Left colon (tissue), 2 donors: ENCODE measurements around the gene DGKZ. TPM values are rescaled to one million over a fixed set of nuclear protein-coding genes. Genes with fewer than 3 reads are reported as not detected.
"Not testable (repeated sequence)": the region's sequence is repeated elsewhere in the genome, so short reads cannot be mapped to it uniquely, and the experiment has no call there.

Experiments used
- ATAC-seq: fragments of 200-7000 bp; cut with Tn5 transposase; one replicate; pipeline ENCODE4 v1.9.1; 2020; ENCODE audit warnings: mild to moderate bottlenecking, moderate library complexity
- DNase-seq, 2 donors: peaks; one replicate each; pipeline ENCODE4 v3.0.0-alpha.2; 2020
- intact Hi-C, 2 donors: fragments of 100-400 bp; cut with DNase I in 1 of 2; cut with micrococcal nuclease in 1 of 2; formaldehyde crosslinking; loops; one replicate each; pipeline versions ENCODE4 v1.11.2 to v1.14.0; 2022; cut with DNase I, micrococcal nuclease
- total RNA-seq, 2 donors: library from RNA; stranded (reverse); fragmentation: NEBNext Ultra II Directional; extraction: Animal tissue kit (Norgen Biotek cat#: 25700); gene quantifications; one replicate each; pipeline ENCODE4 v1.2.1, GENCODE V29; 2021
- donor health status: DM: no; HTN: no; CAD: no.
- donor health status: DM: yes; HTN: yes; CAD: no.

The DGKZ gene
- total RNA-seq, 2 donors from 2014 or later: 44.9 to 47.9 TPM

DNA sequence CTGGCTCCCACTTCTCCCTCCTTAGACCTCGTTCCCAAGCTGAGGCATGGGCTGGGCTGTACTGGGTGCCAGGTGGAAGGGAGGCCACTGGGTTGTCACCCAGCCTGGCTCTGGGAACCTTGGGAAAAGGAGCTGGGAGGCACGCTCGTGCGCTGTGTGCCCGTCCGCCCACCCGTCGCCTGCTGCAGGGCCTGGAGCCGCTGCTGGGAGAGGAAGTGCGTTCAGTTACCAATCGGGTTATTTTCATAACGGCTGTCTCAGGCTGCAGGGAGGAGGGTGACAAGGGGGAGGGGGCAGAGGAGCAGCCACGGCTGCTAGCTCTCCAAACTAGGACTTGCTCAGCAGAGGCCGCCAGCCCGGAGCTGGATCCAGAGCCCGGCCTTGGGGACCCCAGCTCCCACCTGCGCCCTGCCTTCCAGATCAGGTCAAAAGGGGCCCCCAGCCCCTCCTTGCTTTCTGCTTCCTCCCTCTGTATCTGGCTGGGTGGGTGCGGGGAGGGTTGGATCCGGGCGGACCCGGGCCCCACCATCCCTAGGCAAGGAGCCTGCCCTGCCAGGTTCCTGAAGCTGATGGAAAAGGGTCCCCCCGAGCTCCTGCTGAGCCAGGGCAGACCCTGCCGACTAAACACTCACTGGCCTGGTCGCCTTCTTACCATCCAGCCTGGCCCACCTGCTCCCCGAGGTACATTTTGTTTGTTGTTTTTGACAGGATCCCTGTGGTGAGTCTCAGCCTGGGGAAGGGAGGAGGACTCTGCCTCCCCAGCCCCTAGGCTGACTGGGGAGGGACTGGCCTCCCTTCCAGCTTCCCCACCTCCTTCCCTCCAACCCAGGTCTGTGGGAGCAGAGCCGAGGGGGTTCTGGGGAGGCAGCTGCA, 14.3 kb downstream of the DGKZ start:
- peak in 1 of 2 donors; percentile 52 for DNase-seq
- peak; percentile 11 for ATAC-seq
- intact Hi-C loops: no loop called here

DNA sequence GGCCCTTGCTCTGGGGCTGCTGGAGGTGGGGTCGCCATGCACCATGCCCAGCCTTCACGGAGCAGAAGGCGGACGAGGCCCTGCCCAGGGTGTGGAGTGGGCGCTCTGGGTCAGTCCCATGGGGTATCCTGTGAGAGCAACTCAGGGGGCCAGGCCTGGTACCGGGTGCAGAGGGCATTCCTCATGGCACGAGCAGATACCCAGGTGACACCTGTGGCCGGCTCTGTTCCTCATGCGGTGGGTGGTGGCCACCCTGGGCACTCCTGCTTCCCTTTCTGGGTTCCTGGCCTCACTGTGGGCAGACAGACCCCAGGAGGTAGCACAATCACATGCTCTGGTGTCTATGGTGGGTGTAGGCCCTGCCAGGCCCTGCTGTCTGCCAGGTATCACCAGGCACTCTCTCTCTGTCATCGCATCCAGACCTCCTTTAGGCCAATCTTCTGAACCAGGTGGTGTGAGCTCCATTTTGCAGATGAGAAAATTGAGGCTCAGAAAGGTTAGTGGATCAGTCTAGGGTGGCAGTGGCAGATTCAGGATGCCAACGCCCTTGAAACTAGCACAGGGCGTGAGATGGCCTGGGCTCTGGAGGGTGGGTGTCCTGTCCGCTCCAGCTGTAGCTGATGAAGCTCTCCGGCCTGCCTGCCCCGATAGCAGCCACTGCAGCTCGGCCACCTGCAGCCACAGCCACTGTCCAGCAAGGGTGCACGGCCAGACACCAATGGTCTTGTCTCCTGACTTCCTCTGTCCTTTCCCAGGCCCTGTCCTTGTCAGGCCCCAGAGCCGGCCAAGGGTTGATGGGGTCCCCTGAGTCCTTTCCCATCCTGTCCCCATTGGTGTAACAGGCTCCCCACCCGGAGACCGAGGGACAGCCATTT, 15.1 kb downstream of the DGKZ start:
- DNase-seq: no peak
- intact Hi-C loops: no loop called here
- no peak for ATAC-seq

- ATAC-seq (peak; percentile 29), DNase-seq (peak in 1 of 2 donors; percentile 32)
- intact Hi-C loops: no loop called here
These were observed 15.8 kb downstream of the DGKZ start for GRCh38 chr11:46363031-46363407.

DNA sequence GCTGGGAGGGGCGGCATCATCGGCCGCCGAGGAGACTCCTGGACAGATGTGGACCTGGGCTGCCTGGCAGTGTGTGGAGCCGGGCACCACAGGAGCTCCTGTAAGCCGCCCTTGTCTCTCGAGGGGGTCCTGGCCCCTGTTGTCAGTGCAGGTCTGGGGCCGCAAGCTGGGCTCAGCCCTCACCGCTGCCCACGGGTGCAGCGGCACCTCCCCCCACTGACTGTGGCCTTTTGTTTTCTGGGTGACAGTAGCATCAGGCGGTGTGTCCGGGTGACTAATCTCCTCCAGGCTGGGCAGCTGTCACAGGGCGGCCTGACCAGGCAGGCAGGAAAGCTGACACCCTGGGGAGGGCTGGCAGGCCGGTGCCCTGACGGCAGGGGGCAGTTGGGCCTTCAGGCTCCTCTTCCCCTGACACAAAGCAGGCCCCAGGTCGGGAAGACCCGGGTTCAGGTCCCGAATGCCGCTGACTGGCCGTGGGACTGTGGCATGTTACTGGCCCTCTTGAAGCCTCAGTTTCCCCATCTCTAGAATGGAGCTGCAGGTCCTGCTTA, 16.3 kb downstream of the DGKZ start:
- intact Hi-C loops: no loop called here
- no peak for DNase-seq
- no peak for ATAC-seq

DNA sequence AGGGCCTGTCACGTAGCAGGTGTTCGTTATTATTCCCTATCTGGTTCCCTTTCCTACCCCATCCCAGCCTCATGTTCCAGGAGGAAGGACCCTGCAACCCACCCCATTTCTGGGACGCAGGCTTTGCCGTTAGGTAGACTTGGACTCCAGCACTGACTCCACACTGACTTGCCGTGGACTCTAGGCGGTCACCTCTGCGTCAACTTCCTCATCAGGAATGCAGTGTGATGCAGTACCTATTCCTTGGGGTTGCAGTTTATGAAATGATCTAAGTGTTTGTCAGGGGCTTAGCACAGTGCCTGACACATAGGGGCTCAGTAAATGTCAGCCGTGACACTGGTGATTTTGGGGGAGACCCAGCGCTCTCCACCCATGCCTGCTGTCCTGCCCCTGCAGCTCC, 16.8 kb downstream of the DGKZ start:
- intact Hi-C loops: no loop called here
- no peak for ATAC-seq

GRCh38 chr11:46364791-46365190, 17.5 kb downstream of the DGKZ start:
- intact Hi-C loops: no loop called here
- DNase-seq: no peak

More for the DNA sequence above, 16.8 kb downstream of the DGKZ start:
- no peak for DNase-seq

GRCh38 chr11:46366260-46366659, 19.0 kb downstream of the DGKZ start:
- ATAC-seq (no peak), DNase-seq (no peak)
- intact Hi-C loops: no loop called here

More at GRCh38 chr11:46364791-46365190, 17.5 kb downstream of the DGKZ start:
- no peak for ATAC-seq

DNA sequence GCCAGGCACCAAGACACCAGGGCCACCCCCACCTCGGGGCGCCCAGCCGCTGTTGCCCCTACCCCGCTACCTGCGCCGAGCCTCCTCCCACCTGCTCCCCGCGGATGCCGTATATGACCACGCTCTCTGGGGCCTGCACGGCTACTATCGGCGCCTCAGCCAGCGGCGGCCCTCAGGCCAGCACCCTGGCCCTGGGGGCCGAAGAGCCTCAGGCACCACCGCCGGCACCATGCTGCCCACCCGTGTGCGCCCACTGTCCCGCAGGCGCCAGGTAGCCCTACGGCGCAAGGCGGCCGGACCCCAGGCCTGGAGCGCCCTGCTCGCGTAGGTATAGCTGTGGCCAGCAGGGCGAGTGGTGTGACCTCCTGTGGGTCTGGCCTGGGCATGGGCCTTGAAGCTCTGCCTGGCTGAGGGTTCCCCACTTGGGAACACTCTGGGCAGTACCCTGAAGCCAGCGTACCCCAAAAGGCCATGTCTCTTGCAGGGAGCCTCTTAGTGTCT, 19.4 kb downstream of the DGKZ start:
- intact Hi-C loops: no loop called here
- ATAC-seq: no peak

DNA sequence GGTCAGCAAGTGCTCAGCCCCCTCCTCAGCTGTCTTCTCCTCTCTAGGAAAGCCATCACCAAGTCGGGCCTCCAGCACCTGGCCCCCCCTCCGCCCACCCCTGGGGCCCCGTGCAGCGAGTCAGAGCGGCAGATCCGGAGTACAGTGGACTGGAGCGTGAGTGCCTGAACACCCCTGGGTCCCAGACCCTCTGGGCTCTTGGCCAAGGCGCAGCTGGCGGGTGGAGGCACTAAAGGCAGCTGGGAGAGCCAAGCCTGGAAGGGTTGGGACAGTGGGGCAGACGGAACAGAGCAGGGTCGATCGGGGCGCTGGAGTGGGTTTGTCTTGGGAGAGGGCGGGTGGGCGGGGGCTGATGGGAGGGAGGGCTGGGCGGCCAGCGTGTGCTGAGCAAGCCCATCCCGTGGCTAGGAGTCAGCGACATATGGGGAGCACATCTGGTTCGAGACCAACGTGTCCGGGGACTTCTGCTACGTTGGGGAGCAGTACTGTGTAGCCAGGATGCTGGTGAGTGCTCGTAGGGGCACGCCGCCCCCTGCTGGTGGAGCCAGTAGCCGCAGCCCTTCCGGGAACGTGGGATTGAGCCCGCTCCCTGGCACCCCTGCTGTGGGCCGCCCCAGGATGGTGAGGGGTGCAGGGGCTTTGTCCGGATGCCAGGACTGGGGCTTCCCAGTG, 20.1 kb downstream of the DGKZ start:
- DNase-seq: peak in 1 of 2 donors; percentile 80
- ATAC-seq: peak; percentile 65
- intact Hi-C loops: no loop called here

More for the DNA sequence above, 19.4 kb downstream of the DGKZ start:
- DNase-seq: no peak

- ATAC-seq (no peak), DNase-seq (no peak)
- intact Hi-C loops: no loop called here
These were observed 20.6 kb downstream of the DGKZ start for GRCh38 chr11:46367916-46368267.

GRCh38 chr11:46369458-46370152, 22.3 kb downstream of the DGKZ start:
- intact Hi-C loops: no loop called here
- ATAC-seq (peak; percentile 75), DNase-seq (peak in 1 of 2 donors; percentile 60)

DNA sequence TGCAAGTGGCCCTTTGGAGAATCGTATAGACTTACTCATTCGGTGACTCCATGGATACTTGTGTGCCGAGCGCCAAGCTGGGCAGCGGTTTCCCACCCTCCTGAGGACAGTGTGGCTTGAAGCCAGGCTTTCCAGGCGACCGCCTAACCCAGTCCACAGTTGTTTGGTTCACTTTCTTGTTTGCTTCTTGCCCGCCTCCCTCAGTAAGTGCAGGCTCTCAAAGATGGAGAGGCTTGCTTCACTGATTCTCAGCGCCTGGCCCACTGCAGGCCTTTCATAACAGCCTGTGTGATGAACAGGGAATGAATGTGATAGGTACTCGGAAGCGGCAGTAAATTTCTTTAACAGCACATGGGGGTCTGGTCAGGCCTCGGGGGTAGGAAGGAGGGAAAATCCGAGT, 23.0 kb downstream of the DGKZ start:
- DNase-seq: no peak
- intact Hi-C loops: no loop called here
- no peak for ATAC-seq

DNA sequence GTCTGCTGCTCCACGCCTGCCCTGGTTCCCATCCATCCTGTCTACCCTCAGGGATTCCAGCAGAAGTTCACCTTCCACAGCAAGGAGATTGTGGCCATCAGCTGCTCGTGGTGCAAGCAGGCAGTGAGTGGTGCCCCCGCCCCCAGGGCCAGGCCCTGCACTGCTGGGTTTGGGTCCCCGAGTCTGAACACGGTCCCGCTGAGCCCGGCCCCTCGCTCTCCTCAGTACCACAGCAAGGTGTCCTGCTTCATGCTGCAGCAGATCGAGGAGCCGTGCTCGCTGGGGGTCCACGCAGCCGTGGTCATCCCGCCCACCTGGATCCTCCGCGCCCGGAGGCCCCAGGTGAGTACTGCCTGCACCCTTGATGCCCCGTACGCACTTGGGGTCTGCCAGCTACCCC, 24.0 kb downstream of the DGKZ start:
- intact Hi-C loops, ATAC-seq, DNase-seq: not testable (repeated sequence)

DNA sequence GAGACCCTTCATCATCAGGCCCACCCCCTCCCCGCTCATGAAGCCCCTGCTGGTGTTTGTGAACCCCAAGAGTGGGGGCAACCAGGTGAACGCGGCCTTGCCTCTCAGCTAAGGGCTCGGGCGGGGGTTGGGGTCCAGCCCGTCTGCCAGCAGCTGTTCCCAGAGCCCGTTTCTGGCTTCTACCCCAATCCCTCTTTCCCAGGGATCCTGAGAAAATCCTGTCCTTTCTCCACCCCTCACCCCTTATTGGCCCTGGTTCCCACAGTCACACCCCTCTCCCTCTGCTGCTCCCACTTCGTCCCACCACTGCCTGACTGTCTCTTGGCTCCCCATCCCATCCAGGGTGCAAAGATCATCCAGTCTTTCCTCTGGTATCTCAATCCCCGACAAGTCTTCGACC, 24.8 kb downstream of the DGKZ start:
- DNase-seq: no peak
- intact Hi-C loops: no loop called here
- no peak for ATAC-seq

DNA sequence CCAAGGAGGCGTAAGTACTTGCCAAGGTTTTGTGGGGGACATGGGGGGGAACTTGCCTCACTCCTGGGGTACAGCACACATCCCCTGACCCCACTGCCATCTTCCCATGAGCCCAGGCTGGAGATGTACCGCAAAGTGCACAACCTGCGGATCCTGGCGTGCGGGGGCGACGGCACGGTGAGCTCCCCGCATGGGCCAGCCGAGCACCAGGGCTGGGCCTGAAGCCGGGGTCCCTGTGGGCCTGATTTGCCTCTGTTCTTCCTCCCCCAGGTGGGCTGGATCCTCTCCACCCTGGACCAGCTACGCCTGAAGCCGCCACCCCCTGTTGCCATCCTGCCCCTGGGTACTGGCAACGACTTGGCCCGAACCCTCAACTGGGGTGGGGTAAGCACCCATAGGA, 25.2 kb downstream of the DGKZ start:
- DNase-seq, ATAC-seq, intact Hi-C loops: not testable (repeated sequence)

GRCh38 chr11:46373787-46374740, 26.8 kb downstream of the DGKZ start:
- no peak for ATAC-seq
- intact Hi-C loops: no loop called here

GRCh38 chr11:46374815-46375214, 27.6 kb downstream of the DGKZ start:
- no peak for ATAC-seq
- intact Hi-C loops: no loop called here
- no peak for DNase-seq

More at GRCh38 chr11:46373787-46374740, 26.8 kb downstream of the DGKZ start:
- DNase-seq: no peak
